Pancreas (tissue), 10 donors: ENCODE results near the gene TNNT1. TPM values are rescaled to one million over a fixed set of nuclear protein-coding genes. Genes with fewer than 3 reads are reported as not detected.

ENCODE experiments used
- ATAC-seq, 4 donors: fragments of 200-7000 bp; cut with Tn5 transposase; one replicate each; pipeline versions ENCODE4 v1.8.0 to v1.9.1; 2020; ENCODE audit warnings: mild to moderate bottlenecking in 4 of 4, moderate library complexity in 4 of 4
- DNase-seq, 6 donors: peaks; one replicate each; pipeline ENCODE4 v3.0.0-alpha.2; 2020
- FAIRE-seq: peaks from 2 replicates; lab custom pipeline; 2012; peaks lifted over from hg19 to GRCh38; lab: Jason Lieb, UNC
- H3K27ac ChIP-seq, 4 donors: fragments of 200-600 bp; sonication (generic); 1 replicate in 3 of 4; 2 replicates in 1 of 4; pipeline versions ENCODE4 v1.5.0 to v1.8.0; 2020
- H3K27me3 ChIP-seq, 4 donors: fragments of 200-600 bp; one replicate each; pipeline ENCODE4 v1.8.0; 2021
- H3K36me3 ChIP-seq, 3 donors: fragments of 200-600 bp; sonication (generic) in 1 of 3; one replicate each; pipeline versions ENCODE4 v1.5.0 to v1.8.0; 2020 to 2021
- H3K4me1 ChIP-seq, 3 donors: fragments of 200-600 bp; one replicate each; pipeline ENCODE4 v1.8.0; 2021
- H3K4me3 ChIP-seq, 4 donors: fragments of 200-600 bp; sonication (generic) in 2 of 4; one replicate each; pipeline versions ENCODE4 v1.5.0 to v1.8.0; 2020 to 2021
- H3K9me3 ChIP-seq, 4 donors: fragments of 200-600 bp; one replicate each; pipeline ENCODE4 v1.8.0; 2021
- CTCF ChIP-seq, 4 donors: fragments of 200-600 bp; sonication (generic) in 3 of 4; IDR thresholded peaks; one replicate each; pipeline versions ENCODE4 v1.5.0 to v1.8.0; 2021; ENCODE audit warnings: antibody characterized with exemption in 4 of 4
- WGBS, 2 donors: extraction: QIAGEN DNeasy Blood & Tissue Kit; methylation state at CpG; one replicate each; pipeline ENCODE4 v1.1.7; 2013; 5-methylcytosine and 5-hydroxymethylcytosine counted together
- intact Hi-C, 3 donors: fragments of 100-400 bp; cut with DNase I; formaldehyde crosslinking; loops; one replicate each; pipeline versions ENCODE4 v1.11.1 to v1.14.2; 2022
- polyA plus RNA-seq, 2 donors: library from polyadenylated mRNA; stranded (reverse); fragments of 200-250 nt; gene quantifications; one replicate each; pipeline ENCODE4 v1.2.3, GENCODE V29; 2013
- total RNA-seq, 6 donors: library from RNA; stranded (reverse); fragmentation: NEBNext Ultra II Directional in 4 of 6; extraction: Animal tissue kit (Norgen Biotek cat#: 25700) in 4 of 6; gene quantifications; one replicate each; pipeline versions ENCODE4 v1.2.1 to v1.2.4, GENCODE V29; 2021 to 2023
- donor health status: healthy with polysubstance abuse.
- donor health status: DM: no; HTN: no; CAD: no; lungs with moderate emphysema.
- donor health status: DM: no; HTN: no; CAD: no.
- donor health status: control.
- donor health status: control.
- donor health status: Bipolar disorder and iron deficiency.
- donor health status: DM: yes; HTN: yes; CAD: no.
- donor health status: DM: no; HTN: no; CAD: no.
- donor health status: DM: no; HTN: no; CAD: no.
- donor health status: DM: yes; HTN: yes; CAD: no.

Gene TNNT1
- total and polyA plus RNA-seq, 8 donors: 0.54 to 4.0 TPM; not detected in 6

- TF ChIP-seq CTCF (IDR thresholded peaks at IDR 0.05): no peak
- Histone ChIP-seq H3K9me3 (no peaks in the 10 kb centered on the region), H3K27me3 (no peaks in the 10 kb centered on the region), H3K4me3 (no peak overlapping the region), H3K36me3 (no peaks in the 10 kb centered on the region), H3K4me1 (peaks cover 0 to 4% (median 0%) of the 10 kb centered on the region in 3 donors), H3K27ac (no peak overlapping the region)
- ATAC-seq: no peak
- intact Hi-C loops: no loop called here
- FAIRE-seq: no peak
- no peak for DNase-seq
Observed at GRCh38 chr19:55152017-55152416, 3.0 kb upstream of the TNNT1 start.

GRCh38 chr19:55147545-55148251 lies 1.3 kb downstream of the TNNT1 start:
- H3K27ac ChIP-seq: no peak overlapping the region
- H3K9me3 ChIP-seq: no peaks in the 10 kb centered on the region
- FAIRE-seq: no peak
- H3K4me1 ChIP-seq: no peaks in the 10 kb centered on the region
- peaks cover 0 to 9% (median 2%) of the 10 kb centered on the region in 4 donors for H3K27me3 ChIP-seq
- 14 to 21% methylated on average over 8 to 9 of the region's 9 CpGs for WGBS, 2 donors
- intact Hi-C loops: loop anchor here in 1 of 3 donors (10.0 kb wide), 1 partner anchor 267 kb away; no protein-coding TSS in a partner anchor
- ATAC-seq: no peak
- DNase-seq: no peak
- no peak overlapping the region for H3K4me3 ChIP-seq
- no peaks in the 10 kb centered on the region for H3K36me3 ChIP-seq
- TF ChIP-seq CTCF (IDR thresholded peaks at IDR 0.05): no peak

- Histone ChIP-seq H3K36me3 (no peaks in the 10 kb centered on the region), H3K4me1 (no peaks in the 10 kb centered on the region), H3K27ac (no peak overlapping the region), H3K27me3 (peaks cover 0 to 18% (median 2%) of the 10 kb centered on the region in 4 donors), H3K4me3 (no peak overlapping the region), H3K9me3 (no peaks in the 10 kb centered on the region)
- 3 to 8% methylated on average over 6 to 27 of the region's 27 CpGs for WGBS, 2 donors
- ATAC-seq (peak in 3 of 4 donors; percentile 16 to 29 (median 23)), DNase-seq (no peak), FAIRE-seq (no peak)
- TF ChIP-seq CTCF (IDR thresholded peaks at IDR 0.05): no peak
- intact Hi-C loops: loop anchor here in 1 of 3 donors (10.0 kb wide), 1 partner anchor 268 kb away; no protein-coding TSS in a partner anchor
Observed at GRCh38 chr19:55146705-55147273, 2.2 kb downstream of the TNNT1 start.

DNA sequence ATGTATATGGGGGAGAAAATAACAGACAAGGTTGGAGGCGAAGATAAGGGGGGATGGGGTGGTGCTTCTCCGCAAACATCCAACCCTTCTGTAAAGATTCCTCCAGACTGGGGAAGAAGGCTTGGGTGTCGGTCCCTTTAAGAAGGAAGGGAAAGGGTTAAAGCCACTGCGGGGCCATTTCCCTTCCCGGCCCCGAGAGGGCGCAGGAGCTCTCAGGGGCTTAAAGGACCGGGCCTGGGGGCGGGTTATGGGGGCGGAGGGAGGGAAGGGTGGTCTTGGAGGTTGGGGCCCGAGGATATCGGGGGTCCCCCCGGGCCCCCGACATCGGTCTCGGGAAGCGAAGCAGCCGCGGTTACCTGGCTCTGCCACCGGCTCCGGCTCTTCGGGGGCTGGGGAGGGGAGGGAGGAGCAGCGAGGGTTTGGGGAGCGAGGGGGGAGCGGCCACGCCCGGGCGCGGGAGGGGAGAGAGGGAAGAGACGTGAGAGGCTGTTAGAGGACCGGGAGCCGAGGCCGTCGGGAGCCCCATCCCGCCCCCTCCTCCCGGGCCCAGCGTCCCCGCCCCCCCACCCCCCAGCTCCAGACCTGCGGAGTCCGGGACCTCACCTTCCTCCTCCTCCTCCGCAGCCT lies 2.8 kb downstream of the TNNT1 start:
- Histone ChIP-seq H3K4me3 (no peak overlapping the region), H3K36me3 (no peaks in the 10 kb centered on the region), H3K27me3 (peaks cover 0 to 22% (median 4%) of the 10 kb centered on the region in 4 donors), H3K27ac (no peak overlapping the region), H3K4me1 (no peaks in the 10 kb centered on the region), H3K9me3 (no peaks in the 10 kb centered on the region)
- DNase-seq (no peak), ATAC-seq (peak in 1 of 4 donors; percentile 19), FAIRE-seq (no peak)
- TF ChIP-seq CTCF (IDR thresholded peaks at IDR 0.05): no peak
- intact Hi-C loops: loop anchor here in 1 of 3 donors (10.0 kb wide), 1 partner anchor 269 kb away; no protein-coding TSS in a partner anchor
- WGBS, 2 donors: 2 to 3% methylated on average over 18 to 35 of the region's 41 CpGs
